GM10248 (cell line): ENCODE measurements around the gene FRMD1.

ENCODE experiments used
- CTCF ChIA-PET: fragments of 300-600 bp; sonication (Branson Sonifier 250); formaldehyde crosslinking; extraction: SDS; loops from one replicate; lab custom pipeline; 2021; ENCODE audit warnings: antibody characterized with exemption; lab: Yijun Ruan, JAX
- POLR2A ChIA-PET: fragments of 350-650 bp; sonication (Branson Sonifier 250); formaldehyde crosslinking; extraction: SDS; loops from one replicate; lab custom pipeline; 2020; ENCODE audit warnings: antibody characterized with exemption; lab: Yijun Ruan, JAX
- DNase-seq: peaks from one replicate; pipeline ENCODE4 v3.0.0; 2012; ENCODE audit errors: extremely low spot score
- TF ChIP-seq, protein P1 (sequence below): IDR thresholded peaks from 2 replicates; pipeline ENCODE4 v1.5.1; 2012; ENCODE audit warnings: mild to moderate bottlenecking, low read depth; ENCODE audit errors: extremely low read depth, missing control alignments, control extremely low read depth

The FRMD1 gene

DNA sequence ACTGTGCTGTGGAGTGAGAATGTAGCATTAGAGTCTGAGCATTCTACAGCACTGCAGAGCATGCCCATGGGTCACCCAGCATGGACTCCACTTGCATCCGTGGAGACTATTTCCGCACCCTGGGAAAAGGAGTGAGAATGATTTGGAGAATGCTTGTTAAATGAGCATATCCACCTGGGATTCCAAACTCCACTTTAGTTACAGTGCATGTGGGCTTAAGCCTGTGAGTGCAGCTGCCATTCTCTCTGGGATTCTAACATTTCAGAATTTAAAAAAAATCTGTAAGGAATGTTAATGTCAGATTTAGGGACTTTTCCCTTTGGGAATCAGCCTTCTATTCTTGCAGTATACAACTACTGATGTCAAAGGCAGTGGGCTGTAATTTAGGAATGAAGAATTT, 48.1 kb downstream of the FRMD1 start:
- TF ChIP-seq, protein P1, sequence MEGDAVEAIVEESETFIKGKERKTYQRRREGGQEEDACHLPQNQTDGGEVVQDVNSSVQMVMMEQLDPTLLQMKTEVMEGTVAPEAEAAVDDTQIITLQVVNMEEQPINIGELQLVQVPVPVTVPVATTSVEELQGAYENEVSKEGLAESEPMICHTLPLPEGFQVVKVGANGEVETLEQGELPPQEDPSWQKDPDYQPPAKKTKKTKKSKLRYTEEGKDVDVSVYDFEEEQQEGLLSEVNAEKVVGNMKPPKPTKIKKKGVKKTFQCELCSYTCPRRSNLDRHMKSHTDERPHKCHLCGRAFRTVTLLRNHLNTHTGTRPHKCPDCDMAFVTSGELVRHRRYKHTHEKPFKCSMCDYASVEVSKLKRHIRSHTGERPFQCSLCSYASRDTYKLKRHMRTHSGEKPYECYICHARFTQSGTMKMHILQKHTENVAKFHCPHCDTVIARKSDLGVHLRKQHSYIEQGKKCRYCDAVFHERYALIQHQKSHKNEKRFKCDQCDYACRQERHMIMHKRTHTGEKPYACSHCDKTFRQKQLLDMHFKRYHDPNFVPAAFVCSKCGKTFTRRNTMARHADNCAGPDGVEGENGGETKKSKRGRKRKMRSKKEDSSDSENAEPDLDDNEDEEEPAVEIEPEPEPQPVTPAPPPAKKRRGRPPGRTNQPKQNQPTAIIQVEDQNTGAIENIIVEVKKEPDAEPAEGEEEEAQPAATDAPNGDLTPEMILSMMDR: no peak
- DNase-seq: no peak
- CTCF ChIA-PET: interaction anchor here (0.9 kb wide), 1 partner anchor 10 kb away, joined by 4 read pairs; no protein-coding TSS in a partner anchor
- POLR2A ChIA-PET: no interaction called here

DNA sequence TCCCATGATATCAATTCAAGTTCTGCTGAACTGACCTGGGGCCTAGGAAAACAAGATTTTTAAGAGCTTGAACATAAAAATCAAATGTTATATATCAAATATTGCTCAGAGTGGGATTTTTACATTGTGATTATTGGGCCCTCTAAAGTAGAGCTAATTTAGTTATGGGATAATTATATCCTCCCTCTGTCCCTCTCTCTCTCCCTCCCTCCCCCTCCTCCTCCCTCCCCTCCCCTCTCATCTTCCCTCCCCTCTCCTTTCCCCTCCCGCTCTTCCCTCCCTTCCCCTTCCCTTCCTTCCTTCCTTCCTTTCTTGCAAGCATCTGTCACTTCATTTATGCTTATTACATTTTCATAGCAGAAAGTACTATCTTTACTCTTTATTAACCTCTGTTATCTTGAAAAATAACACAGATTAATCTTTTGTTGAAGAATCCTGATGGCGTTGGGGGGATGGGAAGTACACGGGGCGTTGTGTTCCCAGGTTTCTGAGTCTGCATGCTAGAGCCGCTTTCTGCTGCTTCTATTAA, 48.7 kb downstream of the FRMD1 start:
- no peak for DNase-seq
- ChIA-PET CTCF (no interaction called here), POLR2A (no interaction called here)
- TF ChIP-seq, protein P1: no peak

GRCh38 chr6:168029459-168030217, 49.4 kb downstream of the FRMD1 start:
- TF ChIP-seq, protein P1: no peak
- DNase-seq: no peak
- POLR2A ChIA-PET: no interaction called here
- CTCF ChIA-PET: interaction anchor here (1.6 kb wide), 1 partner anchor 8 kb away, joined by 3 read pairs; no protein-coding TSS in a partner anchor

- CTCF ChIA-PET: interaction anchor here (1.6 kb wide), 1 partner anchor 10 kb away, joined by 3 read pairs; no protein-coding TSS in a partner anchor
- TF ChIP-seq, protein P1: no peak
- no peak for DNase-seq
- POLR2A ChIA-PET: no interaction called here
Observed at GRCh38 chr6:168028181-168028580, 50.8 kb downstream of the FRMD1 start.

DNA sequence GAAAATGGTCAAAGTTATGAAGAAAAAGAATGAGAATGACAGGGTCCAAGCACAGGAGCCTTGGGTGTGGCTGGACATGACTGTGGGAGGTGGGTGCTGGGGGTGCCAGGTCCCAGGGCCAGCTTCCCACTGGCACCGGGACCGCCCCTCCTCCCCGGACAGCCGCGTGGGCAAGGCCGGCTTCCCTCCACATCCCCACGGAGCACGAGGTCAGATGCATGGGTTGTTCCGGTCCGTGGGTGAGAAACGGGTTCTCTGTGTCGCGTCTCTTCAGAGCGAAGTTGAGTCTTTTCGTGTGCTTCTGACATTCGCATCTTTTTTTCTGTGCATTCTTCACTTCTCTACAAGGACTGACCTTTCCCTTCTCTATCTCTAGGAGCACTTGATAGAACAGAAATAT, 51.5 kb downstream of the FRMD1 start:
- POLR2A ChIA-PET: no interaction called here
- TF ChIP-seq, protein P1: no peak
- no peak for DNase-seq
- CTCF ChIA-PET: no interaction called here

DNA sequence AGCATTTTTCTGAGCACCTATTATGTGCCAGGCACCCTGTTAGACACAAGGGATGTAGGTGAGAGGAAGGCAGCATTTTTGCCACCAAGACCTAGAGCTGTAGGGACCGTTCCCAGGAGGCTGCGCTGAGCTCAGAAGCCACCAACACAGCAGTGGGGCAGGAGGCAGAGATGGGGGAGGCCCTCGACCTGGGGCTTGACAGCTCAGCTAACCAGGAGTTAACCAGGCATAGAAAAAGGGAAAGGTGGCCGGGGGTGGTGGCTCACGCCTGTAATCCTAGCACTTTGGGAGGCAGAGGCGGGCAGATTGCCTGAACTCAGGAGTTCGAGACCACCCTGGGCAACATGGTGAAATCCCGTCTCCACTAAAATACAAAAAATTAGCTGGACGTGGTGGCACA, 52.1 kb downstream of the FRMD1 start:
- TF ChIP-seq, protein P1: no peak
- POLR2A ChIA-PET: no interaction called here
- no peak for DNase-seq

More for the DNA sequence above, 52.1 kb downstream of the FRMD1 start:
- CTCF ChIA-PET: no interaction called here
